ENCODE measurements around the gene ANKS6.

ANKS6 gene

DNA sequence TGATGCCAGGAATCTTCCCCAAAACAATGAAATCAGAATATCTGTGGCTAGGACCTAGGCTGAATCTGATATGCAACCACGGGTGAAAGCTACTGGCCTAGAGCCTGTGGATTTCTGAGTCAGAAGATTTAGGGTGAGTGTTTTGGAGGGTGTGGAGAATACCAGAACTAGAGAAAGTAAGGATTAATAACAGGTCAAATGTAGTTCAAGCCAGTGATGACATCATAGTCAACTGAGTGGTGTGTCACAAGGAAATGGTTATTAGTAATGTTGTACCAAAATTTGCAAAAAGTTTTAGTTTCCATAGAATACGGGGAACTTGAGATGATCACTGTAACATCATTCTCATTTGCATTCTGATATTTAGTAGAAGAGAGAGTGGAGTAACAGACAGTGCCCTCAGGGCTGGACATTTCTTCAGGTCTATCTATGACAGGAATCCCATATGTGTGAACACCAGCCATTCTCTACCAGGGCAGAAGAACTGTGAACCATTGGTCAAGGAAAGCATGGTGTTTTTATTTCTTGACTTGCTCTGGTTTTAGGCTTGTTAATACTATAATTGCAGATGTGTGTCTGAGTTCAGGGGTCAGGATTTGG is 14.8 kb upstream of the ANKS6 start:
- no peak for DNase-seq

GRCh38 chr9:98810102-98810842 is 13.9 kb upstream of the ANKS6 start:
- DNase-seq, result no peak

DNA sequence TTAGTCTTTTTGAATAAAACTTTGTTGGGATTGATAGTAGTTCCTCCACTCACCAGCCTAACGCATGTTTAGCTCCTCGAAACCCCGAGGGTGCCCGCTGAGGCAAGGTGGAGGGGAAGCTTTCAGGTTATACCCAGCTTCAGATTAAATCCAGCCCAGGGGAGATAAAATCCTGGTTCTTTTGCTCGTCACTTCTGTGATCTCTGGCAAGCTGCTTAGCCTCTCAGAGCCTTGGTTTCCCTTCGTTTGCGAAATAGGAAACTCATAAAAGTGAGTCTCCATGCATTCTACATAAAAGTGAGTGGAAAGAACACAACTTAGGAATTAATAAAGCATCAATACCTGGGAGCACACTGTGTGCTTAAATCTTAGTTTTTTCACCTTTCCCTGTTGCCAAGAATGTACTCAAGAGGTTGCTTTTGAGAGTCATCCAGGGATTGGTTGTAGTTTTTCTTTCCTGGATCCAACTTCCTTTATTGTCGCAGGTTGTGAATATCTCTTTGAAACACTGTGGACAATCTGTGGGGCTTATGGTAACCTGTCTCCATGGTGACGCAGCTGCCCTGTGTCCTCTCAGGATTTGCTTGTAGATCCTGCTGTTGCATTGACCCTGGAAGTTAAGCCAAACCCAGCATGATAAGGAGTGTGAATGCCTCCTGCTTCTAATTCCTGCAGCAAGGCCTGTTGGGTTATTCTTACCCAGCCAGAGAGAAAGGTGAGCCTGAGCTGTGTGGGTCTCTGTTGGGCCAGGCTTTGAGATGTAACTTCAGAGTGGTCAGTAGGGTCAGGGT is 13.2 kb upstream of the ANKS6 start:
- no peak for DNase-seq

GRCh38 chr9:98808875-98809274 is 12.5 kb upstream of the ANKS6 start:
- no peak for DNase-seq

DNA sequence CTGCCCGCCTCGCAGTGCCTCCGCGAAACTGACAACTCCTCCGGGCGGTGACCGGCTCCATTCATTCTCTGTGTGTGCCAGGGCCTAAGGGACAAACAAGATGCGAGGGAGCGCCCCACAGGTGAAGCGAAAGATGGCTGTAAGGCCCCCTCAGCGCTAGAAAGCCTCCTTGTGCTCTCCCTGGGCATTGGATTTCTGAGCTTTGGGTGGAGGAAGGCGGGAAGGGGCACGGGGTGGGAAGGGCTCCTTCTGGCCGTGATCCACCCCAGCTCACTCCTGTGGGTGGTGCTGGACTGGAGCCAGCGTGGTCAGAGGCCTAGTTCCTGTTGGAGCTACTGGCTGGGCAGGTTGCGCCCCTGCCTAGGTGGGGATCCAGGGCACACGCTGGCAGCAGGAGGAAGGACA is 12.1 kb upstream of the ANKS6 start:
- DNase-seq, result no peak

GRCh38 chr9:98807814-98808195 is 11.4 kb upstream of the ANKS6 start:
- DNase-seq, result no peak

DNA sequence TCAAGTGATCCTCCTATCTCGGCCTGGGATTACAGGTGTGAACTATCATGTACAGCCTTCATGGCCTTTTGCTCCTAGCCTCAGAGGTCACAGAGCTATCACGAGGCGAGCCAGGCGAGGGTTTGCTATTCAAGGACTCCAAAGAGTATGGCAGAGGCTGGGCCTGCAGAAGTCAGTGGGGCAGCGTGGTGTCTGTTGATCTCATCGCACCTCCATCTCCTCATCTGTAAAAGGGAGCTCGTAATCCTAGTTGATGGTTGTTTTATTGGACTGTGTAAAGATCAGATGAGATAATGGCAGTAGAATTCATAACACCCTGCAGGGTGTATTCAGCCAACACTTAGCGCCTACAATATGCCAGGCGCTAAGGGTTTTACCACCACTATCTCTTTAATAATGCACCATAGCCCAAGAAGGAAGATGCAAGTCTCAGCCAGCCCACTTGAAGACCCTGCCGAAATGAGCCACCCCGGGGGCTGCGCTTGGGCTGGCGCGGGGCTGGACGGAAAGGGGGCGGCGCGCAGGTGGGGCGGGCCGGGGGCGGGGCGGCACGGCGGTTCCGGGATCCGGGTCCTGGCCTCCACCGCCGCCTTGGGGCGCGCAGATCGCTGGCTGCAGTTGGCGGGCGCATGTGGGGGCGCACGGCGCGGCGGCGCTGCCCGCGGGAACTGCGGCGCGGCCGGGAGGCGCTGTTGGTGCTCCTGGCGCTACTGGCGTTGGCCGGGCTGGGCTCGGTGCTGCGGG is 10.9 kb upstream of the ANKS6 start, which contains the start of gene GALNT12:
GALNT12 (plus strand) TSS at position 601 of the 744 bp plus-strand sequence; CDS start at position 630, 29 bp downstream.
- peak; percentile 12 to 60 for DNase-seq

- DNase-seq, result no peak
These were observed 10.2 kb upstream of the ANKS6 start for GRCh38 chr9:98806394-98807035.

DNA sequence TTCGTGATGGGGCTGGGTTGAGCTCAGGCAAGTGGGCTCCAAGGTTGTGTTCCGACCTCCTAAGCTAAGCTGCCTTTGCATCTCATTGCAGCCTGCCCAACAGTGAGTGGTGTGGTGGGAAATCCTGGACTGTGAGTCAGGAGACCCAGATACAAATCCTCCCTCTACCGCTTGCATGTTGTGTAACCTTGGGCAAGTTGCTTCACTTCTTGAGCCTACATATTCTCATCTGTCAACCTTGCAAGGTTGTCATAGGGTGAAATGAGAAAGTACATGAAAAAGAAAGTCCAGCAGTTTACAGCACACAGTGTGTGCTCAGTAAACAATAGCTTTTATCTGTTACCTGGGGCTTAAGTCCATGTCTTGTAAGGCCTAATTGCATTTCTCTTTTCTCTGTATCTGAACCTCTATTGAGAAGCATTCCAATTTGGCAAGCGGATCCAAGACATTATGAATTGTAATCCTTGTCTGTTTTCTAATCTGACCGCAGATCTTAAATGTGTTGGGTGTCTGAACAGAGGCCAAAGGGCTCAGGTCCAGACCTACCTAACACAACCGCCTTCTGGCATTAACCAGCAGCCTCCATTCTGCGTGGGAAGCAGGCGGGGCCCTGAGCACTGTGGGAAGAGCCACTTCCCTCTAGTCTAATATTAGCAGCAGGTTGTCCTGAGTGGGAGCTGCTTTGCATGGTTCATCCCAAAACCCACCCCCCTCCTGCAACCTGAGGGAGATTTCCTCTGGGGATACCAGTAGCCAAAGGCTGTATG is 9.3 kb upstream of the ANKS6 start:
- no peak for DNase-seq

DNA sequence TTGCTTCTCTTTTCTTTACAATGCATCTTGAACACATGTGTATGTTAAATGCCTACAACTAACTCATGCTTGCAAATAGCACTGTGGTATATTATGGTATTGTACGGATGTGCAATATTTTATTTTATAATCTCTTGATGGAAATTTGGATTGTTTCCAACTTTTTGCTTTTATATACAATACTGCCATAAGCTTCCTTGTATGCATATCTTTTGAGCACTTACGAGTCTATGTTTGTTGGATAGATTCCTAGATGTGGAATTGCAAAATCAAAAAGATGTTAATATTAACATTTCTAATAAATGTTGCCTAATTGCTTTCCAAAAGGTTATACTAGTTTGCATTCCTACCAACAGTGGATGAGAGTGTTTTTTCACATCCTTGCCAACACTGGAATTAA is 7.7 kb upstream of the ANKS6 start:
- DNase-seq, result no peak

- DNase-seq, result no peak
These were observed 5.6 kb upstream of the ANKS6 start for GRCh38 chr9:98801969-98802371.

- no peak for DNase-seq
These were observed 5.2 kb upstream of the ANKS6 start for GRCh38 chr9:98801561-98801960.

DNA sequence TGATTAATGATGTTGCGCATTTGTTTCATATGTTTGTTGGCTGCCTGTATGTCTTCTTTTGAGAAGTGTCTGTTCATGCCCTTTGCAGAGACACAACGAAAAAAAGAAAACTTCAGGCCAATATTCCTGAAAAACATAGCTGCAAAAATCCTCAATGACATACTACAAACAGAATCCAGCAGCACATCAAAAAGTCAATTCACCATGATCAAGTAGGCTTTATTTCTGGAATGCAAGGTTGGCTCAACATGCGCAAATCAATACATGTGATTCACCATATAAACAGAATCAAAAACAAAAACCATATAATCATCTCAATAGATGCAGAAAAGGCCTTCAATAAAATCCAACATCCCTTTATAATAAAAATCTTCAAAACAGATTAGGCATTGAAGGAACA is 1.9 kb upstream of the ANKS6 start:
- no peak for DNase-seq

DNA sequence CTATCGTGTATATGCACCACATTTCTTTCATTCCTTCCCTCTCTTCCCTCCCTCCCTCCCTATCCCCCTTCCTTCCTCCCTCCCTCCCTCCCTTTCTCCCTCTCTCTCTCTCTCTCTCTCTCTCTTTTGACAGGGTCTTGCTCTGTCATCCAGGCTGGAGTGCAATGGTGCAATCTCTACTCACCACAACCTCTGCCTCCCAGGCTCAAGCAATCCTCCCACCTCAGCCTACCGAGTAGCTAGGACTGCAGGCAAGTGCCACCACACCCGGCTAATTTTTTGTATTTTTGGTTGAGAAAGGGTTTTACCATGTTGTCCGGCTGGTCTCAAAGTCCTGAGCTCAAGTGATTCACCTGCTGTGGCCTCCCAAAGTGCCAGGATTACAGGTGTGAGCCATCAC is 1.1 kb upstream of the ANKS6 start:
- no peak for DNase-seq

DNA sequence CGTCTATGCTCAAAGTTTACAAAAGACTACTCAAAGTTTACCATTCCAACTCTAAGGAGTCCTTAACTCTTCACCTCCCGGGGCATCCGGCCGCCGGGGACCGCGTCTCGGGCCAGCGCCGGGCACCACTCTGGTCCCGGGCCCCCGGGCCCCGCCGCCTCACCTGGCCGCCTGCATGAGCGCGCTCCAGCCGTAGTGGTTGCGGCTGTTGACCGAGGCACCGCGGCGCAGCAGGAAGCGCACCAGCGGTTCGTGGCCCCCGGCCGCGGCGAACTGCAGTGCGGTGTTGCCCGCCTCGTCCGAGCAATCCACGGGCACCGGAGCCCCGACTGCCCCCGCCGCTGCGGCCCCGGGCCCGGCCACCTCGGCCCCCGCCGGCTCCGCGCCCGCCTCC is 388 bp downstream of the ANKS6 start:
- peak in 1 of 2 donors; percentile 28 for DNase-seq

GRCh38 chr9:98795295-98795955 is 930 bp downstream of the ANKS6 start:
- DNase-seq, result no peak

- DNase-seq, result no peak
These were observed 1.6 kb downstream of the ANKS6 start for GRCh38 chr9:98794802-98795201.

GRCh38 chr9:98793031-98793430 is 3.3 kb downstream of the ANKS6 start:
- DNase-seq, result no peak

- no peak for DNase-seq
These were observed 4.5 kb downstream of the ANKS6 start for GRCh38 chr9:98791608-98792490.
